H9 (cell line): ENCODE results near the gene AP3D1. TPM values are rescaled to one million over a fixed set of nuclear protein-coding genes. Genes with fewer than 3 reads are reported as not detected.

Experiments
- DNase-seq: peaks from one replicate; pipeline ENCODE4 v3.0.0-alpha.2; 2017
- H2AFZ ChIP-seq: one replicate; pipeline ENCODE4 v1.6.1; 2013; ENCODE audit warnings: mild to moderate bottlenecking, low read length, control low read depth, moderate library complexity
- H2AK5ac ChIP-seq: 2 replicates; pipeline ENCODE4 v1.6.1; 2013; ENCODE audit warnings: low read length, control low read depth, mixed read lengths; ENCODE audit not compliant: insufficient read length
- H2BK120ac ChIP-seq: one replicate; pipeline ENCODE4 v1.6.1; 2013; ENCODE audit warnings: low read depth, mild to moderate bottlenecking, low read length, control low read depth, inconsistent platforms; ENCODE audit not compliant: poor library complexity, severe bottlenecking
- H2BK12ac ChIP-seq: 2 replicates; pipeline ENCODE4 v1.6.1; 2013; ENCODE audit warnings: low read length, control low read depth, mixed read lengths, low read depth; ENCODE audit not compliant: insufficient read length
- H2BK15ac ChIP-seq: 2 replicates; pipeline ENCODE4 v1.6.1; 2013; ENCODE audit warnings: low read depth, low read length, control low read depth
- H2BK20ac ChIP-seq: one replicate; pipeline ENCODE4 v1.6.1; 2013; ENCODE audit warnings: low read depth, mild to moderate bottlenecking, low read length, control low read depth, inconsistent platforms; ENCODE audit not compliant: poor library complexity, severe bottlenecking
- H2BK5ac ChIP-seq: 2 replicates; pipeline ENCODE4 v1.6.1; 2013; ENCODE audit warnings: low read length, control low read depth, mixed read lengths; ENCODE audit not compliant: insufficient read length
- H3K14ac ChIP-seq: 2 replicates; pipeline ENCODE4 v1.6.1; 2013; ENCODE audit warnings: low read length, control low read depth; ENCODE audit not compliant: insufficient read depth
- H3K18ac ChIP-seq: 2 replicates; pipeline ENCODE4 v1.6.1; 2013; ENCODE audit warnings: low read depth, mild to moderate bottlenecking, mixed read lengths, low read length, control low read depth; ENCODE audit not compliant: insufficient read length
- H3K23ac ChIP-seq: 2 replicates; pipeline ENCODE4 v1.6.1; 2013; ENCODE audit warnings: low read length, control low read depth, mixed read lengths, low read depth; ENCODE audit not compliant: insufficient read length
- H3K23me2 ChIP-seq: 2 replicates; pipeline ENCODE4 v1.6.1; 2013; ENCODE audit warnings: low read depth, mild to moderate bottlenecking, mixed read lengths, low read length, control low read depth; ENCODE audit not compliant: insufficient read length, poor library complexity, severe bottlenecking
- H3K27ac ChIP-seq: 2 replicates; pipeline ENCODE4 v1.5.1; 2013; ENCODE audit warnings: low read length, control low read depth, mixed read lengths, low read depth; ENCODE audit not compliant: insufficient read length
- H3K27me3 ChIP-seq: 2 replicates; pipeline ENCODE4 v1.6.1; 2013; ENCODE audit warnings: low read length, control low read depth, inconsistent platforms; ENCODE audit not compliant: insufficient read depth
- H3K4ac ChIP-seq: 2 replicates; pipeline ENCODE4 v1.6.1; 2013; ENCODE audit warnings: low read depth, mild to moderate bottlenecking, control low read depth, inconsistent platforms, low read length, moderate library complexity
- H3K4me1 ChIP-seq: 2 replicates; pipeline ENCODE4 v1.6.1; 2013; ENCODE audit warnings: low read length, control low read depth, inconsistent platforms; ENCODE audit not compliant: insufficient read depth
- H3K4me2 ChIP-seq: 2 replicates; pipeline ENCODE4 v1.6.1; 2013; ENCODE audit warnings: low read length, control low read depth, mixed read lengths; ENCODE audit not compliant: insufficient read length, insufficient read depth
- H3K56ac ChIP-seq: 2 replicates; pipeline ENCODE4 v1.6.1; 2013; ENCODE audit warnings: low read depth, mild to moderate bottlenecking, mixed read lengths, low read length, control low read depth; ENCODE audit not compliant: insufficient read length
- H3K79me1 ChIP-seq: 2 replicates; pipeline ENCODE4 v1.6.1; 2013; ENCODE audit warnings: low read depth, mild to moderate bottlenecking, moderate library complexity, low read length, control low read depth, inconsistent platforms; ENCODE audit not compliant: insufficient read depth, poor library complexity, severe bottlenecking
- H3K79me2 ChIP-seq: 2 replicates; pipeline ENCODE4 v1.6.1; 2013; ENCODE audit warnings: low read length, control low read depth, inconsistent platforms; ENCODE audit not compliant: insufficient read depth
- H3K9ac ChIP-seq: 2 replicates; pipeline ENCODE4 v1.6.1; 2013; ENCODE audit warnings: low read length, control low read depth, mixed read lengths; ENCODE audit not compliant: insufficient read length; ENCODE audit errors: extremely low read depth
- H3K9me3 ChIP-seq: one replicate; pipeline ENCODE4 v1.6.1; 2013; ENCODE audit warnings: low read depth, low read length, inconsistent platforms; ENCODE audit not compliant: control insufficient read depth
- H3T11ph ChIP-seq: one replicate; pipeline ENCODE4 v1.6.1; 2013; ENCODE audit warnings: mild to moderate bottlenecking, low read length, control low read depth, inconsistent platforms
- H4K20me1 ChIP-seq: one replicate; pipeline ENCODE4 v1.6.1; 2013; ENCODE audit not compliant: control insufficient read depth, insufficient read length, insufficient read depth
- H4K5ac ChIP-seq: 2 replicates; pipeline ENCODE4 v1.6.1; 2013; ENCODE audit warnings: low read depth, mild to moderate bottlenecking, mixed read lengths, low read length, control low read depth; ENCODE audit not compliant: insufficient read length
- H4K8ac ChIP-seq: replicated peaks from 2 replicates; pipeline ENCODE4 v1.6.1; 2013; ENCODE audit warnings: low read length, control low read depth, mixed read lengths, low read depth; ENCODE audit not compliant: insufficient read length
- H4K91ac ChIP-seq: 2 replicates; pipeline ENCODE4 v1.6.1; 2013; ENCODE audit warnings: low read depth, mild to moderate bottlenecking, moderate library complexity, mixed read lengths, low read length, control low read depth; ENCODE audit not compliant: insufficient read length
- H3K27ac Mint-ChIP-seq, 3 experiments: 2 replicates in 2 of 3; 3 replicates in 1 of 3; pipeline ENCODE4 v1.8.0; 2020 to 2021; ENCODE audit warnings: mixed read lengths in 3 of 3, mild to moderate bottlenecking in 1 of 3, moderate library complexity in 1 of 3
- H3K27me3 Mint-ChIP-seq: 2 replicates; pipeline ENCODE4 v1.8.0; 2021; ENCODE audit warnings: low read depth, mild to moderate bottlenecking, moderate library complexity, mixed read lengths
- H3K36me3 Mint-ChIP-seq, 3 experiments: 2 replicates in 2 of 3; 3 replicates in 1 of 3; pipeline ENCODE4 v1.8.0; 2020 to 2021; ENCODE audit warnings: low read depth in 3 of 3, mixed read lengths in 3 of 3; ENCODE audit not compliant: insufficient read depth in 1 of 3
- H3K4me1 Mint-ChIP-seq, 2 experiments: 2 replicates each; pipeline ENCODE4 v1.8.0; 2020; ENCODE audit warnings: mixed read lengths in 2 of 2
- H3K4me3 Mint-ChIP-seq, 2 experiments: 2 replicates in 1 of 2; 3 replicates in 1 of 2; pipeline ENCODE4 v1.8.0; 2020 to 2021; ENCODE audit warnings: mild to moderate bottlenecking in 2 of 2, mixed read lengths in 2 of 2, moderate library complexity in 1 of 2
- H3K9me3 Mint-ChIP-seq, 2 experiments: 2 replicates in 1 of 2; 3 replicates in 1 of 2; pipeline ENCODE4 v1.8.0; 2020; ENCODE audit warnings: mild to moderate bottlenecking in 2 of 2, mixed read lengths in 2 of 2, moderate library complexity in 1 of 2
- CTCF ChIP-seq: fragments of 200-600 bp; sonication (generic); conservative IDR thresholded peaks from 3 replicates; pipeline ENCODE4 v1.8.0; 2021; ENCODE audit warnings: antibody characterized with exemption, mild to moderate bottlenecking
- whole genome bisulfite sequencing: extraction: QIAGEN DNeasy Blood & Tissue Kit; methylation state at CpG from one replicate; pipeline ENCODE4 v1.1.7; 2013; ENCODE audit warnings: missing lambda C conversion rate, low lambda C conversion rate, mixed read lengths; ENCODE audit not compliant: insufficient read length; ENCODE audit errors: extremely low coverage; 5-methylcytosine and 5-hydroxymethylcytosine counted together
- total RNA-seq: library from RNA; stranded (reverse); gene quantifications from 2 replicates; pipeline ENCODE4 v1.2.1, GENCODE V29; 2021

AP3D1 gene
- total RNA-seq, 1 experiment from 2014 or later = 142 TPM

GRCh38 chr19:2145831-2146241, 5.5 kb downstream of the AP3D1 start:
- H3K14ac ChIP-seq = no peak overlapping the region
- H3K27me3 ChIP-seq = no peaks in the 10 kb centered on the region
- H3K79me2 ChIP-seq = peaks cover 69% of the 10 kb centered on the region; the same call in 1 of the 2 replicates
- H4K8ac ChIP-seq = no peak overlapping the region
- H3K4ac ChIP-seq = no peak overlapping the region
- H3K4me3 Mint-ChIP-seq = no peak overlapping the region
- H3K27me3 Mint-ChIP-seq = no peaks in the 10 kb centered on the region
- H3K9me3 ChIP-seq = no peaks in the 10 kb centered on the region
- no peaks in the 10 kb centered on the region for H3K4me1 ChIP-seq
- no peak overlapping the region for H2BK12ac ChIP-seq
- no peak for DNase-seq
- H2BK20ac ChIP-seq = no peak overlapping the region
- H3K23me2 ChIP-seq = peaks cover 8% of the 10 kb centered on the region
- H3K79me1 ChIP-seq = peaks cover 6% of the 10 kb centered on the region
- H3K27ac ChIP-seq = no peak overlapping the region
- no peak overlapping the region for H2BK5ac ChIP-seq
- H3K56ac ChIP-seq = no peak overlapping the region
- H3K4me1 Mint-ChIP-seq = peaks cover 26 to 27% of the 10 kb centered on the region in 2 experiments
- H3K9ac ChIP-seq = no peak overlapping the region
- H2BK120ac ChIP-seq = no peak overlapping the region
- no peak overlapping the region for H2AFZ ChIP-seq
- no CpG with 5 or more reads among the region's 16 CpGs for WGBS
- peaks cover 1 to 31% (median 23%) of the 10 kb centered on the region in 3 experiments; a peak in 6 of 7 replicates for H3K36me3 Mint-ChIP-seq
- H3K18ac ChIP-seq = no peak overlapping the region
- no peak overlapping the region for H4K91ac ChIP-seq
- H4K20me1 ChIP-seq = peaks cover 2% of the 10 kb centered on the region
- no peak overlapping the region for H3T11ph ChIP-seq
- H2BK15ac ChIP-seq = no peak overlapping the region
- no peak overlapping the region for H4K5ac ChIP-seq
- no peaks in the 10 kb centered on the region for H3K9me3 Mint-ChIP-seq
- peak overlapping the region in 1 of 3 experiments; percentile 44; a peak in 2 of 7 replicates for H3K27ac Mint-ChIP-seq
- H2AK5ac ChIP-seq = no peak overlapping the region
- TF ChIP-seq CTCF = no peak
- no peak overlapping the region for H3K4me2 ChIP-seq
- no peak overlapping the region for H3K23ac ChIP-seq
